Stimulated activated CD4-positive, alpha-beta T cell treated with anti-CD3 and anti-CD28 coated beads, Interleukin-1b, Interleukin-23, amount 100 ng/mL, for 4 hours (primary cell): ENCODE measurements around the gene DNAJC13.
A peak's percentile ranks its signal among the peaks of the same experiment; 100 is the strongest.
"Not testable (repeated sequence)": the region's sequence is repeated elsewhere in the genome, so short reads cannot be mapped to it uniquely, and the experiment has no call there.

ENCODE experiments used
- DNase-seq, 2 donors: peaks; one replicate each; pipeline ENCODE4 v3.0.0-alpha.2; 2020; ENCODE audit warnings: low read depth in 2 of 2

Gene DNAJC13

GRCh38 chr3:132416807-132417694 is at the start of gene DNAJC13:
TSS of gene DNAJC13 (plus strand) at chr3:132417502. CDS start at chr3:132434551, 17,049 bp downstream.
- DNase-seq, result peak; percentile 82 to 83

DNA sequence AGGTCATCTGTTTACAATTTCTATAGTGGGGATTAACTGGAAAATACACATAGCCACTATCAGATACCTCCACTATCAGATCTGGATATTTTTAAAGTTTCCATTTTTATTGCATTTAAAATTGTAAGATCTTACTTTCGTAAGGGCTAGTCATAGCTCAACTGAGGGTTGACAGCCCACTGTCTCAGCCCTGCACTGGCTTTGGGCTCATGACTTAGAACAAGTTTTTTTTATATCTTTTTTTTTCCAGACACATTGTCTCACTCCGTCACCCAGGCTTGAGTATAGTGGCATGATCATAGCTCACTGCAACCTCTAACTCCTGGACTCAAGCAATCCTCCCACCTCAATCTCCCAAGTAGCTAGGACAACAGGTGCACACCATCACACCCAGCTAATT is 48.8 kb upstream of the DNAJC13 start:
- DNase-seq, result no peak

DNA sequence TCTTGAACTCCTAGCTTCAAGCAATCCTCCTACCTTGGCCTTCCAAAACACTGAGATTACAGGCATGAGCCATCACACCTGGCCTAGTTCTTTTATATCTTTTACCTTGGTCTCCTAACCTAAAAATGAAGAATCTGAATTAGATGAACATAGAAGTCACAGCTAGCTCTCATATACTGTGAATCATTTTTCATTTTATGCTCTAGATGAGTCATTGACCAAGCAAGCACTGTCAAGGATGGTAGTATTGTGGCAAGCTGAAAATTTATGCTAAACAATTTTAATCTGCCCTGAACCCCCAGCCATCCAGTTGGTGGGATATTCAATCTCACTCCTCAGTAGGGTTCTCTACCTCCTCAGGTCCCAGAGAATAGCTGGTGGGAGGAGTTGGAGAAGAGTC is 48.3 kb upstream of the DNAJC13 start:
- DNase-seq, result no peak

GRCh38 chr3:132376945-132377354 is 40.4 kb upstream of the DNAJC13 start:
- DNase-seq, result not testable (repeated sequence)

DNA sequence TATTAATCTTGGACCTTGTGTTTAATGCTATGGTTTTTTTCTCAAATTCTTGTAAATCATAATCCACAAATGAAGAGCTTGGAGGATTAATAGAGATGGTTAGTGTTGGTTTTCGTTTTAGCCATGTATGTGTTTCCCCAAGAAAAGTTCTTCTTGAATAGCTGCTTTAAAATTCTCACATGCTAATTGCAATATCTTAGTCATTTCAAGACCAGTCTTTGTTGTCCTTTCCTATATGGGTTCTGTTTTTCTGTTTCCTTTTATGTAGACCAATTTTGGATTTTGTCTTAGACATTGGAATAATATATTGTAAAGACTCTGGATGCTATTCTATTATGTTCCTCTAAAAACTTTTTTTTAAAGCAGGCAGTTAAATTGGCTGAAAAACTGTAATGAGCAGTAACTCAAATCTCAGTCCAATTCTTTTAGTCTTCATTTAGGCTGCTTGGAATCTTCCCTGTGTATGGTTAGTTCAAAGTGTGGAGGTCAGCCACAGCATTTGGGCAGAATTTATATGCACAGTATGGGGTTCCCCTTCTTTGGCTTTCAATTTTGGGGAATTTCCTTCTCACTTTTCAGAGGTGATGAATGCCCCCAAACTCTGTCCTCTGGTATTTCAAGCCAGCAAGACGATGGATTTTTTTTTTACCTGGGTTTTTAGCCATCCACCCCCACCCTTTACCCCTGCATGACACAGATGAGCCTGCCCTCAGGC is 39.1 kb upstream of the DNAJC13 start:
- no peak for DNase-seq

GRCh38 chr3:132378846-132379245 is 38.5 kb upstream of the DNAJC13 start:
- no peak for DNase-seq

DNA sequence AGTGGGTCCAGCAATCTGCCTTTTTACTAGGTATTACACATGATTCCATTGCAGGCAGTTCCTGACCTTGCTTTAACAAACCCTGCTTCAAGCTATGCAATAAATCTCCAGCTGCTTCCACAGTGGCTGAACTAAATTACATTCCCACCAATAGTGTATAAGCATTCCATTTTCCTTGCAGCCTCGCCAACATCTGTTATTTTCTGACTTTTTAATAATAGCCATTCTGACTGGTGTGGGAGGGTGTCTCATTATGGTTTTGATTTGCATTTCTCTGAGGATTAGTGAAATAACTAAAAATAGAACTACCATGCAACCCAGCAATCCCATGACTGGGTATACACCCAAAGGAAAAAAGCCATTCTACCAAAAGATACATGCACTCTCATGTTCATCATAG is 36.4 kb upstream of the DNAJC13 start:
- no peak for DNase-seq

DNA sequence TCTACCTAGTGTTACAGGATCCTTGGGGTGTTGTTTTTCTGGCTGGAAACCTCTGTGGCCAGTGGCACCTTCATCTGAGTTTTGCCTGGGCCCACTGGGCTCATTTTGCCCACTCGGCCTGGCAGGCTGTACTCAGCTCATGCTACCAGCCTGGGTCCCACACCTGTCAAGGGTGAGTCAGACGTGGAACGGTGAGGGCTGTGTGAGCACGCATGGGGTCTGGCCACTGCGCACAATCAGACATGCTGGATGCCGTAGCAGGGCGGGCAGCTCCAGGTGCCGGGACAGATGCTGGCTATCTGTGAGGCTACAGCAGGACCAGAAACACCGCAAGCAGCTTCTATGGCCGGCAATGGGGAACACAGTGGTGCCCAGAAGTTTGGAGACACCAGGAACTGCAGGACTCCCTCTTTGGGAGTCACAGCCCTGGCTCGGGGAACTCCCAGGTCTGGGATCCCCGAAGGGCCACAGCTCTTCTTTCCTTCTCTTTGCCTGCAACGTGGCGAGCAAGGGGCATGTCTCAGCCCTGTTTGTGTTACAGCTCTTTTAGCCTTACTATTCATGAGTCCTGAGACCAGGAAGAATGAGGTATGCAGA is 35.9 kb upstream of the DNAJC13 start:
- DNase-seq, result no peak

DNA sequence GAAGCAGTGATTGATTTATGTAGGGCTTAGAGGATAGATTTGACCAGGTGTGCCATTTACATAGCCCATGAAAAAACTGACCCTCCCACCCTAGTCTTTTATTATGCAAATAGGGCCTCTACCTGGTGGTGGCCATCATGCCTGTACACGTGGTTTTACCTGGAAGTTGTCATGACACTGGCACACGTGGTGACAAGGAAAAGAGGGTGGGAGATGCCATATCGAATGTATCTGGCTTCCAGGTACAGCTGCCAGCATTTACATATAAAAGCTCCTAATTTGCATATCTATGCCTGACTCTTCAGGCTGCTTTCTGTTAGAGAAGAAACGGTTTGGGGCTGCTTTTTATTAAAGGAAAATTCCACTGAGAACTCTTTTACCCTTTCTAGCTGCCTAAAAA is 35.0 kb upstream of the DNAJC13 start:
- no peak for DNase-seq

DNA sequence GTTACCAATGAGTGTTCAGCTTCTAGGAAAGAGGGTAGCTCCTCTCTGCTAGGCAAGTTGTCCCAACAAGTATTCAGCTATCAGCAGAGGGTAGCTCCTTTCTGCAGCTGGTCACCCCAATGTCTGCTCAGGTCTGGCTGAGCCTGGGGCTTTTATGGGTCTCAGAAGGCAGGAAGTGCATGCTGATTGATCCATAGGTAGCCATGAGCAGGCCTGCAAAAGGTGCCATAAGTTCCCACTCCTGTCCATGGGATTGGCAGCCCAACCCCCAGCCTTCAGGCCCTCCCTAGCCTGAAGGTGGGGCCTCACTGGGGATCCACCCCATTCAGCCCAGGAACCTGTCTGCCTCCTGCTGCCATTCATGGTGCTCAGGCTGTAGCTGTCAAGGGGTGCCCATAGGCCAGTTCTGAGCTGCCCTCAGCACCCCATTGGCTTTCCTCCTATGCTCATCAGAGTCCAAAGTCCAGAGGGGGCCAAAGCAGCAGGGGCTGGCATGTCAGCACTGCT is 34.6 kb upstream of the DNAJC13 start:
- no peak for DNase-seq

GRCh38 chr3:132386259-132386658 is 31.0 kb upstream of the DNAJC13 start:
- no peak for DNase-seq

DNA sequence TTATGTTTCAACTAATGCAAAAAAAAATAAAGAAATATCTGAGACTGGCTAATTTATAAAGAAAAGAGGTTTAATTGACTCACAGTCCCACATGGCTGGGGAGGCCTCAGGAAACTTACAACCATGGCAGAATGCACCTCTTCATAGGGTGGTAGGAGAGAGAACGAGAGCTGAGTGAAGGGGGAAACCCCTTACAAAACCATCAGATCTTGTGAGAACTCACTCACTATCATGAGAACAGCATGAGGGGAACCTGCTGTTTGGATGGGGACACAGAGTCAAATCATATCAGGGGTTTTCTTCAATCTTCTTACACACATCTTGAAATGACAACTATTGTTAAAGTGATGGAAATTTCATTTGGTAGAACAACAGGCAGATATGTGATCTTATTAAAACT is 24.6 kb upstream of the DNAJC13 start:
- not testable (repeated sequence) for DNase-seq

DNA sequence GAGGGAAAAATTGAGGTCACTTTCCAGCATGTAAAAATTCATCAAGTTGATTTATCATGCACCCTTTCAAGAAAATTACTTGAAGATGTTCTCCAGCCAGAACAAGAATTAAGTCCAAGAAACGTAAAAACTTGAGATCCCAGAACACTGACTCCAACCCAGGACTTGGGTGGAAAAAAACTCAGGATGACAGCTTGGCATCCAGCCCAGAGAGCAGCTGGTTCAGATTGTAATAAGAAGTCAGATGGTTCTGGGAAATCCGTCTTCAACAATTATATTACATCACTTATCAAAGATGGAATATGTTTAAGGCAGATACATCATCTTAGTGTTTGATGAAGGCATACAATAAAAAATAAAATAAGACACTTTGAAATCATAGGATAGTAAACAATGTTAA is 23.0 kb upstream of the DNAJC13 start:
- no peak for DNase-seq

DNA sequence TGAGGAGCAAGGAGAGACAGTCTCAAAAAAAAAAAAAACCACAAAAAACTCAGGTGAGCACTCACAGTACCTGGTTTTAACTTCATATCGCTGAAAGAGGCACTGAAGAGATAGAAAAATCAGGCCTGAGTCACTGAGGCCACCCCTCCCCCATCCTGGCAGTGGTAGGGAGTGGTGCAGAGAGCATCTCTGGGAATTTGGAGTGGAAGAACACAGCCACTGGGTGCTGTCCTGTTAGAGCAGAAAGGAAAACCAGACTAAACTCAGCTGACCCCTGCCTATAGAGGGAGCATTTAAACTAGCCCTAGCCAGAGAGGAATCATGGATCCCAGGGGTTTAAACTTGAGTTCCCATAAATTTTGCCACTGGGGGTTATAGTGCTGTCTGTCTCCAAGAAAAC is 22.2 kb upstream of the DNAJC13 start:
- DNase-seq, result no peak

GRCh38 chr3:132396255-132396654 is 21.0 kb upstream of the DNAJC13 start:
- DNase-seq, result no peak

DNA sequence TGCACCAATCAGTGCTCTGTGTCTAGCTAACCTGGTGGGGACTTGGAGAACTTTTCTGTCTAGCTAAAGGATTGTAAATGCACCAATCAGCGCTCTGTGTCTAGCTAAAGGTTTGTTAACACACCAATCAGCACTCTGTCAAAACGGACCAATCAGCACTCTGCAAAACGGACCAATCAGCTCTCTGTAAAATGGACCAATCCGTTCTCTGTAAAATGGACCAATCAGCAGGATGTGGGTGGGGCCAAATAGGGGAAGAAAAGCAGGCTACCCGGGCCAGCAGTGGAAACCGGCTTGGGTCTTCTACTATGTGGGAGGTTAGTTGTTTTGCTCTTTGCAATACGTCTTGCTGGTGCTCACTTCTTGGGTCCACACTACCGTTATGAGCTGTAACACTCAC is 20.5 kb upstream of the DNAJC13 start:
- DNase-seq, result not testable (repeated sequence)

GRCh38 chr3:132399054-132399929 is 18.0 kb upstream of the DNAJC13 start:
- no peak for DNase-seq

- no peak for DNase-seq
Observed at GRCh38 chr3:132401255-132401654, 16.0 kb upstream of the DNAJC13 start.

GRCh38 chr3:132404276-132404675 is 13.0 kb upstream of the DNAJC13 start:
- DNase-seq, result no peak

GRCh38 chr3:132405188-132405587 is 12.1 kb upstream of the DNAJC13 start:
- DNase-seq, result no peak

GRCh38 chr3:132405609-132406299 is 11.5 kb upstream of the DNAJC13 start:
- DNase-seq, result no peak
